ACC112 (cell line): ENCODE data around the gene ABI2.

ENCODE experiments used
- H2AFZ ChIP-seq: fragments of 200-600 bp; sonication (generic); one replicate; pipeline ENCODE4 v1.6.0; 2017; ENCODE audit warnings: antibody characterized with exemption, low read length; ENCODE audit not compliant: unreplicated experiment
- H3K27ac ChIP-seq: fragments of 200-600 bp; sonication (generic); 2 replicates; pipeline ENCODE4 v1.5.1; 2014; ENCODE audit warnings: low read depth, mild to moderate bottlenecking, antibody characterized with exemption, low read length, moderate library complexity
- H3K27me3 ChIP-seq: fragments of 200-600 bp; sonication (generic); 2 replicates; pipeline ENCODE4 v1.6.1; 2014; ENCODE audit warnings: mild to moderate bottlenecking, antibody characterized with exemption, low read length, moderate library complexity, mixed read lengths; ENCODE audit not compliant: insufficient read depth
- H3K36me3 ChIP-seq: fragments of 200-600 bp; sonication (generic); 2 replicates; pipeline ENCODE4 v1.6.1; 2016; ENCODE audit warnings: mild to moderate bottlenecking, antibody characterized with exemption, low read length, moderate library complexity, mixed read lengths; ENCODE audit not compliant: insufficient read depth
- H3K4me1 ChIP-seq: fragments of 200-600 bp; sonication (generic); one replicate; pipeline ENCODE4 v1.6.1; 2016; ENCODE audit warnings: low read length, mixed read lengths; ENCODE audit not compliant: insufficient read depth, unreplicated experiment, control insufficient read depth
- H3K4me3 ChIP-seq: fragments of 200-600 bp; sonication (generic); 2 replicates; pipeline ENCODE4 v1.5.1; 2014; ENCODE audit warnings: mild to moderate bottlenecking, low read depth, low read length
- H3K79me2 ChIP-seq: fragments of 200-600 bp; sonication (generic); one replicate; pipeline ENCODE4 v1.6.0; 2016; ENCODE audit warnings: low read length; ENCODE audit not compliant: control insufficient read depth, unreplicated experiment, insufficient read depth

The ABI2 gene

GRCh38 chr2:203394519-203395227 lies 66.5 kb downstream of the ABI2 start:
- H3K4me3 ChIP-seq = no peak overlapping the region
- H3K4me1 ChIP-seq = peaks cover 4% of the 10 kb centered on the region
- no peaks in the 10 kb centered on the region for H3K27me3 ChIP-seq
- no peaks in the 10 kb centered on the region for H3K79me2 ChIP-seq
- H3K27ac ChIP-seq = no peak overlapping the region
- no peak overlapping the region for H2AFZ ChIP-seq
- peaks cover 16% of the 10 kb centered on the region for H3K36me3 ChIP-seq

DNA sequence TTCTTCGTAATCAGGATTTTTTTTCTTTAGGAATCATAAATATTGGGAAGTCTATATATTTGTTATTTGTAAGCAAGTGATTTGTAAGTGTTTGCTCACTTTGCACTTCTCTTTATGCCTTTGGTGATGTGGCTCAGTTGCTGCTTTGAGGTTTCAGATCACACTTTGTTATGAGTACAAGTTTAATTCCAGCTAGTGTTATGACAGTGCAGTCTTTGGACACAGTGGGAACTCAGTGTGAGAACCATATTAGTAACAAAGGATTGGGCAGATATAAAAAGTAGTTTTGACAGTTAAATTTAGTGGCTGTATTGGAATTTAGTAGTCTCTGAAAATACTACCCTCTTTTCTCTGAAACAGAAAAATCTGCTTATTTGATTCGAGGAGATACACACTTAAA lies 67.7 kb downstream of the ABI2 start:
- peaks cover 10% of the 10 kb centered on the region for H3K4me1 ChIP-seq
- H3K36me3 ChIP-seq = peaks cover 16% of the 10 kb centered on the region
- no peak overlapping the region for H3K27ac ChIP-seq

DNA sequence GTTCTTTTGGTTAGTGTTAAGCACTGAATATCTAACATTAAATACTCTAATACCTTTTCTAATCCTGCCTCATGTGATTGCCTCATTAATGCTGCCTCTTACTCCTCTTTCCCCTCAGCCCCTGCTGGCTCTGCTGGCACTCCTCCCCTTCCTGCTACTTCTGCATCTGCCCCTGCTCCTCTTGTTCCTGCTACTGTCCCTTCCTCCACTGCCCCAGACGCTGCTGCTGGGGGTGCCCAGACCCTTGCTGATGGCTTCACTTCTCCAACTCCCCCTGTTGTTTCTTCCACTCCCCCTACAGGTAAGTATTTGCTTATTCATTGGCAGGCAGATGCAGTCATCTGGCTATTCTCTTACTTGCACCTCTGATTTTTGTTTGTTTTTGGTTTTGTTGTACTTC lies 68.5 kb downstream of the ABI2 start:
- Histone ChIP-seq H3K27ac (no peak overlapping the region), H3K4me3 (no peak overlapping the region), H3K79me2 (no peaks in the 10 kb centered on the region), H2AFZ (no peak overlapping the region), H3K36me3 (peaks cover 16% of the 10 kb centered on the region), H3K4me1 (peaks cover 18% of the 10 kb centered on the region), H3K27me3 (no peaks in the 10 kb centered on the region)

More for the DNA sequence above, 67.7 kb downstream of the ABI2 start:
- no peaks in the 10 kb centered on the region for H3K27me3 ChIP-seq
- H3K79me2 ChIP-seq = no peaks in the 10 kb centered on the region
- H3K4me3 ChIP-seq = no peak overlapping the region
- H2AFZ ChIP-seq = no peak overlapping the region

DNA sequence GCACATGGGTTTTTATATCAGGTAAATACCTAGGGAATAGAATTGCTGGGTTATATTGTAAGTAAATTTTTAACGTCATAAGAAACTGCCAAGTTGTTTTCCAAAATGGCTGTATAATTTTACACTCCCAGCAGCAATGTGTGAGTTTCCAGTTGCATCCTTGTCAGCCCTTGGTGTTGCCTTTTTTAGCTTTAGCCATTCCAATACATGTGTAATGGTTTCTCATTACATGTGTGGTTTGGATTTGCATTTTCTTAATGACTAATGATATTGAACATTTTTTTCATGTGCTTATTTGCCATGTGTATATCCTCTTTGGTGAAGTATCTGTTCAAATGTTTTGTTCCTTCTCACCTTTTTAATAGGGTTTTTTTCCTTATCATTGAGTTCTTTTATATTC lies 70.8 kb downstream of the ABI2 start:
- H3K27me3 ChIP-seq = no peaks in the 10 kb centered on the region
- H3K36me3 ChIP-seq = peaks cover 16% of the 10 kb centered on the region
- H3K4me3 ChIP-seq = no peak overlapping the region
- no peak overlapping the region for H2AFZ ChIP-seq
- no peaks in the 10 kb centered on the region for H3K79me2 ChIP-seq
- H3K4me1 ChIP-seq = peaks cover 36% of the 10 kb centered on the region
- no peak overlapping the region for H3K27ac ChIP-seq

DNA sequence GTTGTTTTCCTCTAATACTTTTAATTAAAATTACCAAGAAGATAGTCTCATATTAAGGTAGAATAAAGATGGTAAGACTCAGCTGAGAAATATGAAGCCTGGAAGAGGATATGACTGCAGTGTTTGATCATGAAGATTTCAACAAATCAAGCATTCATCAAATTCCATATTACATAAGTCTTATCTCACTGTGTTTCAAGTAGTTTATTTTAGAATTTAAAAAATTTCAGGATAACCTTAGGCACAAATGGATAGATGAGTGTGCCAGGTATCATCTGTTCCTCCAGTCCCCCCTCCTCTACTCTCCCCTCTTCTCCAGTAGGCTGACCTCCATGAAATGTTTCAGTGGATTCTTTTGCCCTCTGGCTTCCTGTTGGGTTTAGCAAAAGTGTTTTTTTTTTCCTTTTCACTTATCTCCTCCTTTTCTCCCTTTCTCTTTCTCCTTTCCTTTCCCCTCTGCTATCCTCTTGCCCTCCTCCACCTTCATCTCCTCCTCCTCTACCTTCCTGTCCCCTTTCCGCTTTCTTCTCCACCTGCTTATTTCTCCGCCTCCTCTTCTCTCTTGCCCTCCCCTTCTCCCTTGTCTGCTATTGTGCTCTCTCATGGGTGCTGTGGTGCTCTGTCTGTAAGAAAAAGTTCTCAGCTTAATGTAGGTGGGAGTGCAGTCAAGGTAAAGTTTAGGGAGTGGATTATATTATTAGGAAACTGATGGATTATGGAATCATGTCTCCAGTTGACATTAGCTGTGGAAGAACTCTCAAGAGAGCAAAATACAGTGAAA lies 72.8 kb downstream of the ABI2 start:
- Histone ChIP-seq H3K36me3 (peaks cover 14% of the 10 kb centered on the region), H2AFZ (no peak overlapping the region), H3K79me2 (peaks cover 6% of the 10 kb centered on the region), H3K4me1 (peaks cover 56% of the 10 kb centered on the region), H3K27ac (peak overlapping the region; percentile 87), H3K4me3 (no peak overlapping the region), H3K27me3 (no peaks in the 10 kb centered on the region)

DNA sequence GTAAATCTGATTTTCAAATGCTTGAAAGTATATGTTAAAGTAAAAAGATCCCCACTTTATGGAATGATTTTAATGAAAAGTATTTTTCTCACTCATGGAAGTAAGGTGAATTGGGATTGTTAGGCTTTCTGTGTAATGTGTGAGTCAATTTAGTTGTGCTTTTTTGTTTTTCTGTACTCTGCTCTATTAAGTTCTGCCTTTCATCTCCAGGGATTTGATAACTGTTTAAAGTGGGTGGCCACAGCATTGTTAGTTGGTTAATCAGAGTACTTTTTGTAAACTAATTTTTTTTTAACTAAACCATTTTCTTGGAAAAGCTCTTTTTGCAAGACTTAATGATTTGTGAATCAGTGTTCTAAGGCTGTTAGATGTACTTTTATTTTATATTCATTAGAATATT lies 76.8 kb downstream of the ABI2 start:
- Histone ChIP-seq H3K27me3 (no peaks in the 10 kb centered on the region), H3K79me2 (peaks cover 11% of the 10 kb centered on the region), H3K4me1 (peaks cover 54% of the 10 kb centered on the region), H2AFZ (no peak overlapping the region), H3K27ac (peak overlapping the region; percentile 87), H3K4me3 (no peak overlapping the region), H3K36me3 (peaks cover 26% of the 10 kb centered on the region)

GRCh38 chr2:203407496-203407895 lies 79.3 kb downstream of the ABI2 start:
- Histone ChIP-seq H3K4me1 (peaks cover 40% of the 10 kb centered on the region), H3K36me3 (peaks cover 31% of the 10 kb centered on the region)

DNA sequence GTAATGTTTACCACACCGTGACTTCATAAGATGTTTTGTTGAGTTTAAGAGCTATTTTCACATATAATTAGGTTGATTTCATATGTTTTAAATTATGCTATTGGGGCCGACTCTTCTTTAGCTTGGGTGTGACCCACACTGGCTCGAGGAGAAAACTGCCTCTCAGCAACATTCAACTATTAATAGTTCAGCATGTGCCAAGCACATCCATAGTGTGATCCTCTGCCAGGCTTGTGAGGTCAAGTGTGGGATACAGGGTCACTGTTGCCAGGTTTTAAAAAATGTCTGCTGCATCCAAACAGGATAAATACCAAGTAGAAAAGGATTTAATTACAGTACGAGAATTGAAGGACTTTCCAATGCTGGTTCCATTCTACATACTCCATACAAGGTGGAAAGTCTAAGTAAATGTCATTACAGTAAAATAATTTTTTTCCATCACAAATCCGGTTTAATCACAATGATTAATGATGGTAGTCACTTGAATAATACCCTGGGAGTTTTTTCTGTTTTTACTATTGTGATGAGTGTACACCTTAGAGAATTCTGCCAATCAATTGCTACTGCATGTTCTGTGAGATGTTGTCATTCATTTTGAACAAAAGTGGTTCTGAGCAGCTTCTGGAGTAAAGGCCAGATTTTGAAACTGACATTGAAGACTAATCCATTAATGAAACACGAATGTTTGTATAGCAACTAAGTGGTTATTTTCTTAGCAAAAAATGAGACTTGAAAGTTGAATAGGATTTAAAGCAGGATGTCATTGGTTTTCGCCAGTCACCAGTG lies 84.5 kb downstream of the ABI2 start:
- Histone ChIP-seq H3K4me3 (no peak overlapping the region), H3K79me2 (peaks cover 3% of the 10 kb centered on the region), H3K27ac (peak overlapping the region; percentile 4; the same call in 1 of the 2 replicates), H3K36me3 (peaks cover 32% of the 10 kb centered on the region), H3K27me3 (no peaks in the 10 kb centered on the region), H3K4me1 (peaks cover 23% of the 10 kb centered on the region), H2AFZ (no peak overlapping the region)

More at GRCh38 chr2:203407496-203407895, 79.3 kb downstream of the ABI2 start:
- no peak overlapping the region for H2AFZ ChIP-seq
- H3K79me2 ChIP-seq = peaks cover 11% of the 10 kb centered on the region
- no peaks in the 10 kb centered on the region for H3K27me3 ChIP-seq
- no peak overlapping the region for H3K4me3 ChIP-seq
- no peak overlapping the region for H3K27ac ChIP-seq

- H3K4me1 ChIP-seq = peaks cover 23% of the 10 kb centered on the region
- H3K79me2 ChIP-seq = peaks cover 3% of the 10 kb centered on the region
- H2AFZ ChIP-seq = no peak overlapping the region
- no peaks in the 10 kb centered on the region for H3K27me3 ChIP-seq
- H3K27ac ChIP-seq = no peak overlapping the region
- H3K36me3 ChIP-seq = peaks cover 38% of the 10 kb centered on the region
- no peak overlapping the region for H3K4me3 ChIP-seq
Measured at GRCh38 chr2:203413796-203414195, 85.6 kb downstream of the ABI2 start.

DNA sequence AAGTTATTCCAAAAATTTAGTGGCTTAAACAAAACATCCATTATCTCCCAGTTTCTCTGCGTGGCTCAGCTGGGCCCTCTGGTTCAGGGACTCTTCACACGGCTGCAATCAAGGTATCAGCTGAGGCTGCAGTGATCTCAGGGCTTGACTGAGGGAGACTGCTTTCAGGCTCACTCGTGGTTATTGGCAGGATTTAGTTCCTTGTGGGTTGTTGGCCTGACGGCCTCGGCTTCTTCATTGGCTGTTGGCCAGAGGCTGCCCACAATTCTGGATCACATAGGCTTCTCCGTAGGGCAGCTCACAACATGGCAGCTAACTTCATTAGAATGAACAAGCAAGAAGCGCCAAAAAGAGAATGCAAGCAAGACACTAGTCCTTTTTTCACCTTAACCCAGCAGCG lies 90.1 kb downstream of the ABI2 start:
- Histone ChIP-seq H3K27ac (no peak overlapping the region), H3K4me3 (no peak overlapping the region), H3K4me1 (peaks cover 6% of the 10 kb centered on the region), H3K27me3 (no peaks in the 10 kb centered on the region), H2AFZ (no peak overlapping the region), H3K36me3 (peaks cover 23% of the 10 kb centered on the region), H3K79me2 (no peaks in the 10 kb centered on the region)
